GM12874 (cell line): ENCODE data around the gene ALPK1.

Experiments used
- TF ChIP-seq, protein P1 (sequence below): IDR thresholded peaks from 2 replicates; pipeline ENCODE4 v1.5.1; 2011; ENCODE audit warnings: low read depth, mild to moderate bottlenecking, control low read depth, low read length, moderate library complexity; ENCODE audit not compliant: insufficient read depth

The ALPK1 gene

DNA sequence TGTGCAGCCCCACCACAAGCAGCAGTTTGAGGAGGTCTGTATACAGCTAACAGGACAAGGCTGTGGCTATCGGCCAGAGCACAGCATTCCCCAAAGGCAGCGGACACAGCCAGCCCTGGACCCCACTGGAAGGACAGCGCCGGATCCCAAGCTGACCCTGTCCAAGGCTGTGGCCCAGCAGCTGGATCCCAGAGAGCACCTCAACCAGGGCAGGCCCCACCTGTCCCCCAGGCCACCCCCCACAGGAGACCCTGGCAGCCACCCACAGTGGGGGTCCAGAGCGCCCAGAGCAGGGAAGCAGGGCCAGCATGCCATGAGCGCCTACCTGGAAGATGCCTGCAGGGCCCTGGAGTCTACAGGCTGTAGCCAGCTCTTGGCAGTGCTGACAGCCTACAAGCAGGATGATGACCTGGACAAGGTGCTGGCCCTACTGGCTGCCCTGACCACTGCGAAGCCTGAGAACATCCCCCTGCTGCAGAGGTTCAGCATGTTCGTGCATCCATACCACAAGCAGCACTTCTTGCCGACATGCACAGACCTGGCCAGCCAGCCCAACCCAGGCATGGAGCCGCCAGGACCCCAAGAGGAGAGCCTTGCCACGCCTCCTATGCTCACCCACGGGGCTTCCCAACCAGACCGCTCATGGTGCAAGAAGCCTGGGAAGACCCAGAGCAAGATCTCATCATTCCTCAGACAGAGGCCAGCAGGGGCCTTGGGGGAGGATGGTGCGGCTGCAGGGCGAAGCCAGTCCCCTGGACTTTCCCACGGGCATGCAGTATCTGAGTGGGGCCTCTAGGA lies 62.0 kb downstream of the ALPK1 start:
- TF ChIP-seq, protein P1, sequence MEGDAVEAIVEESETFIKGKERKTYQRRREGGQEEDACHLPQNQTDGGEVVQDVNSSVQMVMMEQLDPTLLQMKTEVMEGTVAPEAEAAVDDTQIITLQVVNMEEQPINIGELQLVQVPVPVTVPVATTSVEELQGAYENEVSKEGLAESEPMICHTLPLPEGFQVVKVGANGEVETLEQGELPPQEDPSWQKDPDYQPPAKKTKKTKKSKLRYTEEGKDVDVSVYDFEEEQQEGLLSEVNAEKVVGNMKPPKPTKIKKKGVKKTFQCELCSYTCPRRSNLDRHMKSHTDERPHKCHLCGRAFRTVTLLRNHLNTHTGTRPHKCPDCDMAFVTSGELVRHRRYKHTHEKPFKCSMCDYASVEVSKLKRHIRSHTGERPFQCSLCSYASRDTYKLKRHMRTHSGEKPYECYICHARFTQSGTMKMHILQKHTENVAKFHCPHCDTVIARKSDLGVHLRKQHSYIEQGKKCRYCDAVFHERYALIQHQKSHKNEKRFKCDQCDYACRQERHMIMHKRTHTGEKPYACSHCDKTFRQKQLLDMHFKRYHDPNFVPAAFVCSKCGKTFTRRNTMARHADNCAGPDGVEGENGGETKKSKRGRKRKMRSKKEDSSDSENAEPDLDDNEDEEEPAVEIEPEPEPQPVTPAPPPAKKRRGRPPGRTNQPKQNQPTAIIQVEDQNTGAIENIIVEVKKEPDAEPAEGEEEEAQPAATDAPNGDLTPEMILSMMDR, result no peak

DNA sequence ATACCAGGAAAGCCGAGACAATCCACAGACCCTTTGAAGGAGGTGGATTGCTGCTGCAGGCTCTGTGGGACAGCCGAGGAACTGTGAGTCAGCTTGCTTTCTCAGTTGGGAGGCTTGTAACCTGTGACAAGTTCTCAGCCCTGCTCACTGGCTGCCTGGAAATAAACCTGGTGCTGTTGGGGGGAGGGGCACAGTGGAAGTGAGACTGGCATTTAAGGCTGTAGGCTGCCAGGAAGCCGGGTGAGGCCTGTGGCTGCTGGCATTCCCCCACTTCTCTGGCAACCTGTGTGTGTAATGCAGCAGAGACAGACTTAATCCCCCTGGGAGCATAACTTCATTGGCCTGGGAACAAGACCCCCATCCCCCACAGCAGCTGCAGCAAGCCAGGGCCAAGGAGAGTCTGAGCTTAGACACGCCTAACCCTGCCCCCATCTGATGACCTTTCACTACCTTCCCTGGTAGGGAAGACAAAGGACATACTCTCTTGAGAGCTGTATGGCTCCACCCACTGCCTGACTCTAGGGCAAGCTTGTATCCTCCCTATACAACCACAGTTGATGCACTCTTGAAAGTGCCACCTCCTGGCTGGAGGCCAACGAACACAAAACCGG lies 64.1 kb downstream of the ALPK1 start:
- TF ChIP-seq, protein P1, result no peak

DNA sequence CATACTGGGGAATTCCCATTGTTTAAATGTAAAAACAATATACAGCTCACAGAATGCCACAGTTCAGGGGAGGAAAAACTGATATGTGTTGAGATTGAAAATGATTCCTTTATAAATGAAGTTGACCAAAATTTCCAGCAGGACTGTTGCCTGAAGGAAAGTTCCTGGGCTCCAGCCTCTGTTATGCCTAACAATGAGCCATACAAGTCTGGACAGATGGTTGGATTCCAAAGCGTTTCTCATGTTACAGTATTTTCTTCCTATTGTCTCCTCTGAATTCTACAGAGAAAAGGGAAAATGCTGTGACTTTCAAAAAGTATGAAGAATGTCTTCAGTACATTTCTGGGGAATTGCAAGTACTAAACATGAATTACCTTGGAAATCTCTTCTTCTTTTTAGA lies 73.3 kb downstream of the ALPK1 start:
- TF ChIP-seq, protein P1, result no peak

DNA sequence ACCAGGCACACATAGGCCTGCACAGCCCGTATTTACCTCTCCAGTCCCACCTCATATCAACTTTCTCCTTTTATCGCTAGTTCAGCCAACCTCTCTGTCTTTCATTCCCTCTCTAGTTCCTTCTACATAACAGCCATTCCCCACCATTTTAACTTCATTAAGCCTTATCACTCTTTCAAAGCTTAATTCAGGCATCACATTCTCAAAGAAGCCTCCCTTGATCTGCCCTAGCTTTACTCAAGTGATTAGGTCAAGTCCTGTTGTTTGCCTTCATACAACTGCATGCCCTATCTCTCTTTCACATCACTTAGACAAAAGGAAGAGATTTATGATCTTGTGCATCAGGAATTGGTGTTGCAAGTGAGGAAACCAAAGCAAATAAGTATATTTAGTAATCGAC lies 74.2 kb downstream of the ALPK1 start:
- TF ChIP-seq, protein P1, result no peak

DNA sequence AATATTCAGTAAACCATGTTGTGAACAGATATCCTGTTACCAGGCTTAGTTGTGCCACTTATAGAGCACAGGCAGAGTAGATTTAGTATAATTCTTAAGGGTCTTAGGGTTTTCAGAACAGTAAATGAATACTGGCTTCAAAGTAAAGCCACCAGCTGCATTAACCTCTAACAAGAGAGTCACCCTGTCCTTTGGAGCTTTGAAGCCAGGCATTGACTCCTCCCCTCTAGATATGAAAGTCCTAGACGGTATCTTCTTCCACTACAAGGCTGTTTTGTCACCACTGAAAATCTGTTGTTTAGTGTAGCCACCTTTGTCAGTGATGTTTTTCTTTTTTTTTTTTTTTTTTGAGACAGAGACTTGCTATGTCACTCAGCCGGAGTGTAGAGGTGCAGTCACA lies 77.7 kb downstream of the ALPK1 start:
- TF ChIP-seq, protein P1, result no peak

DNA sequence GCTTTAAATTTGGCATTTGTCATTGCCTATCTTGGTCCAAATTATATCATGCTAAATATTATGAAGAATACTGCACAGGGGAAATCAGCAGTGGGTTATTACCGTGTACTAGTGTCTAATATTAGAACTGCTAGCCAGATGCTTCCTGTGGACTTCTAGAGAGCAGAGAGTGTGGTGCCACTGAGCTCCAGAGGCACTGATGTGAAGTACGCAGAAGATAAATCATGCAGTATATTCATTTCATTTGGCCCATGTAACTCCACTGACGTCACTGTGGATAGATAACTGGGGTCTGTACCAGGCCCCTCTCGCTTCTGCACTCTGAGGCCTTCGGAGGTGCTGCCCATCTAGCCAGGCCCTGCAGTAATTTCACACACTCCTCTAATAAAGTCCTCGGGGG lies 80.0 kb downstream of the ALPK1 start:
- TF ChIP-seq, protein P1, result no peak

DNA sequence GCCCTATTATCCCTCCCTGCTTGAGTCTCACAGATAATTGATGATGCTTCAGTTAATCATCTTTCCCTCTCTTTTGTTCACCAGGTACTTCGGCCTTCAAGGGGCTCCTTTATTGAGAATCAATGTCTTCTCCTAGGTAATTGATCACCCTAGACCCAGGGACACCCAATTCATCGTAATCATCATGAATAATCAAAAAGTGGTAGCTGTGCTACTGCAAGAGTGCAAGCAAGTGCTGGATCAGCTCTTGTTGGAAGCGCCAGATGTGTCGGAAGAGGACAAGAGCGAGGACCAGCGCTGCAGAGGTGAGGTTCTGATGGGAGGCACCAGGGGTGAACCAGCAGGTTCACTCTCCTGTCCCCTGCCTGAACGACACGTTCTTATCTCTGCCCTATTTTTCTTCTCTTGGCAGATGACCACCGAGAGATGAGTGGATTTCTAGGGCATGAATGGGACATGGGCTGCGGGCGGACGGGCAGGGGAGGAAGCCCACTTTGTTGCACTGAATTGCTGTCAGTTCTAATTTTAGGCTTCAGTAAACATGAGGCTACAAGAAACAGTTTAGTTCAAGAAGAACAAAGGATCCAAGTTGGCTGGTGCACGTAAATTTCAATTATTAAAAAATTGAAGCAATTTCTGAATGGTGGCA lies 80.5 kb downstream of the ALPK1 start:
- TF ChIP-seq, protein P1, result no peak
